ENCODE measurements around the gene IQGAP2. TPM values are rescaled to one million over a fixed set of nuclear protein-coding genes. Genes with fewer than 3 reads are reported as not detected.
A peak's percentile ranks its signal among the peaks of the same experiment; 100 is the strongest.

The IQGAP2 gene
- total RNA-seq, 6 donors from 2014 or later, result 24.3 to 57.6 (median 28.9) TPM

GRCh38 chr5:76582230-76583162, 179.4 kb downstream of the IQGAP2 start:
- no peaks in the 10 kb centered on the region for H3K36me3 ChIP-seq
- H3K4me3 ChIP-seq, result no peak overlapping the region
- H3K27ac ChIP-seq, result no peak overlapping the region
- H3K27me3 ChIP-seq, result no peaks in the 10 kb centered on the region
- WGBS, 2 donors, result 77 to 82% methylated on average over 6 of the region's 6 CpGs
- DNase-seq, result peak in 1 of 2 donors; percentile 30
- H3K4me1 ChIP-seq, result peaks cover 0 to 6% (median 4%) of the 10 kb centered on the region in 4 donors
- ATAC-seq (ENCODE audit: low FRiP score in 2 of 2), result peak in 1 of 2 donors; percentile 85
- H3K9me3 ChIP-seq, result no peaks in the 10 kb centered on the region
- no peak for TF ChIP-seq POLR2AphosphoS5 (IDR thresholded peaks at IDR 0.05)
- TF ChIP-seq POLR2A (IDR thresholded peaks at IDR 0.05), result no peak
- TF ChIP-seq EP300 (IDR thresholded peaks at IDR 0.05), result no peak
- TF ChIP-seq CTCF (IDR thresholded peaks at IDR 0.05), result no peak

DNA sequence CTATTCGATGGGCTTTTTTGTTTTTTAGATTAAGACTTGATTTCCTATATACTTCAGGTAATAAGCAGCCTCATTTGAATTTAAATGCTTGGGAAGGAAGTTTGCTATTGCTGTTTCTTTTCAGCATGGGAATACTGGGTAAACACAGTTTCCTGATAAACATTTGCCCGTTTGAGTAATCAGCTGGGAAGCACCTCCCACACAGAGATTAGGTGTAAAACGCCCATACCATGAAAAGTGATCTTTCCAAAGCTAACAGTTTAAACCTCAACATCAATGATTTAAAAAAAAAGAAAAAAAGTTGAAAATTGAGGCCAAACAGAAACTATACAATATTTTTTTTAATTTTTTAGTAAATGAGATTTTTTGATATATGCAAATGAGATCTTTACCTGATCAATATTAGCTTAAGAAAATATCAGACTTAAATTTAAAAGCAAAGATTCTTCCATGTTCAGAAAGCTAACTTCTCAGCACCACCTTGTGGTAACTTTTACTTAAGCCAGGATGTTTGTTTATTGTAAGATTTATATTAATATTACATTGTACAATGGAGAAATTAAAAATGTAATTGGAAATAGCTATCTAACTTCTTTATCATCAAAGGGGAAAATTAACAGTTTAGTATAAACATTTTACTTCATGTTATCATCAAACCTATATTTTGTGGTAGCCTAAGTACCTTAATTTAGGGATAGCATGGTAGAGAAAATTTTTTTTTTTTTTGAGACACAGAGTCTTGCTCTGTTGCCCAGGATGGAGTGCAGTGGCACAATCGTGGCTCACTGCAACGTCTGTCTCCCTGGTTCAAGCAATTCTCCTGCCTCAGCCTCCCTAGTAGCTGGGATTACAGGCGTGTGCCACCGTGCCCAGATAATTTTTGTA, 180.3 kb downstream of the IQGAP2 start:
- no peaks in the 10 kb centered on the region for H3K27me3 ChIP-seq
- H3K36me3 ChIP-seq, result no peaks in the 10 kb centered on the region
- no peaks in the 10 kb centered on the region for H3K9me3 ChIP-seq
- H3K4me3 ChIP-seq, result no peak overlapping the region
- H3K4me1 ChIP-seq, result peaks cover 0 to 6% (median 3%) of the 10 kb centered on the region in 4 donors
- ATAC-seq (ENCODE audit: low FRiP score in 2 of 2) (no peak), DNase-seq (no peak)
- TF ChIP-seq POLR2AphosphoS5 (IDR thresholded peaks at IDR 0.05) (no peak), CTCF (IDR thresholded peaks at IDR 0.05) (peak in 3 of 6 experiments; percentile 31 to 46 (median 35))
- no peak overlapping the region for H3K27ac ChIP-seq
- 41 to 49% methylated on average over 7 of the region's 7 CpGs for WGBS, 2 donors

DNA sequence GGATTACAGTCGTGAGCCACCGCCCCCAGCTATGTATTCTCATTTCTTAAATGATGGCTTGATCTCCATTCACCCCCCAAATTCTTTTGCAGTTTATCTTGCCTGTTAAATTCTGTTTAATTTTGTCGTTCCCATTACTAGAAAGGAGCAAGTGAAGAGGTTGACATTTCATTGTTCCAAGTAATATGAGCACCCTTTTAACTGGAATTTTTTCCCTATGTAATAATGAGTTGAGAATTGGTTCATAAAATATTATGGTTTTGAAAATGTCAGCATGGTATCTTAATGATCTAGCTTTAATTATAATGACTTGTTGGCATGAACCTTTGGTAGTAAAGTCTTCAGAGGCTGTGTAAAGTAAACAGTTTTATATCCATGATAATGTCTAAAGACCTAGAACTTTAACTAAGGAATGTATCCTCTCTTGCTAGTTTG, 182.7 kb downstream of the IQGAP2 start:
- no peak for ATAC-seq (ENCODE audit: low FRiP score in 2 of 2)
- Histone ChIP-seq H3K4me3 (no peak overlapping the region), H3K9me3 (no peaks in the 10 kb centered on the region), H3K27ac (no peak overlapping the region), H3K36me3 (no peaks in the 10 kb centered on the region), H3K4me1 (peaks cover 0 to 6% (median 2%) of the 10 kb centered on the region in 4 donors), H3K27me3 (no peaks in the 10 kb centered on the region)
- WGBS, 2 donors, result 80 to 81% methylated on average over 3 of the region's 3 CpGs
- no peak for DNase-seq
- TF ChIP-seq EP300 (IDR thresholded peaks at IDR 0.05), result no peak
- no peak for TF ChIP-seq POLR2AphosphoS5 (IDR thresholded peaks at IDR 0.05)
- TF ChIP-seq POLR2A (IDR thresholded peaks at IDR 0.05), result no peak
- no peak for TF ChIP-seq CTCF (IDR thresholded peaks at IDR 0.05)

DNA sequence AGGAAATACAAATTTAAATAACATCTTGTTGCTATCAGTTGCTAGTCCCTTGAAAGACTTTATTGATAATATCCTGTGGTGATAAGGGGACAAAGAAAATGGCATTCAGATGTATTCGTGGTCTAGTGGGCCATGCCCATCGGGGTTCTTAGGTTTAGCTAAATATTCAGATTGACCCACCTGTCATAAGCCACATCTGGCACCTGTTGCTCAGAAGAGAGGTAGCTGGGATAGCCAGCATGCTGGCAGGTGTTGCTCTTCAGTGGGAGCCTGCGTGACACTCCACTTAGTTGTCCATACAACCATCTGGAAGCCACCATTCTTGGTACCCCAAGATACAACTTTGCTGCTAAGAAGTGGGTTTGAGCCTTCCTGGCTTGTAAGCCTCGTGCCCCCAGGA, 183.4 kb downstream of the IQGAP2 start:
- DNase-seq, result no peak
- Histone ChIP-seq H3K27me3 (no peaks in the 10 kb centered on the region), H3K9me3 (no peaks in the 10 kb centered on the region), H3K4me3 (no peak overlapping the region), H3K4me1 (peaks cover 0 to 6% (median 2%) of the 10 kb centered on the region in 4 donors), H3K27ac (no peak overlapping the region), H3K36me3 (no peaks in the 10 kb centered on the region)
- 93 to 97% methylated on average over 3 to 4 of the region's 4 CpGs for WGBS, 2 donors
- TF ChIP-seq CTCF (IDR thresholded peaks at IDR 0.05) (no peak), EP300 (IDR thresholded peaks at IDR 0.05) (no peak), POLR2AphosphoS5 (IDR thresholded peaks at IDR 0.05) (no peak), POLR2A (IDR thresholded peaks at IDR 0.05) (no peak)
- no peak for ATAC-seq (ENCODE audit: low FRiP score in 2 of 2)
